Panc1 (cell line): Measurements from ENCODE around the gene VSTM2A.

Source experiments
- POLR2AphosphoS5 ChIP-seq: IDR thresholded peaks from 2 replicates; pipeline ENCODE4 v1.6.1; 2012; ENCODE audit warnings: mild to moderate bottlenecking, low read depth, low read length, moderate library complexity
- TF ChIP-seq, protein P1 (sequence below): fragments of 450-650 bp; IDR thresholded peaks from 2 replicates; pipeline ENCODE4 v1.5.1; 2017; ENCODE audit warnings: mild to moderate bottlenecking

GRCh38 chr7:54545241-54545563, 3.0 kb downstream of the VSTM2A start:
- TF ChIP-seq, protein P1, sequence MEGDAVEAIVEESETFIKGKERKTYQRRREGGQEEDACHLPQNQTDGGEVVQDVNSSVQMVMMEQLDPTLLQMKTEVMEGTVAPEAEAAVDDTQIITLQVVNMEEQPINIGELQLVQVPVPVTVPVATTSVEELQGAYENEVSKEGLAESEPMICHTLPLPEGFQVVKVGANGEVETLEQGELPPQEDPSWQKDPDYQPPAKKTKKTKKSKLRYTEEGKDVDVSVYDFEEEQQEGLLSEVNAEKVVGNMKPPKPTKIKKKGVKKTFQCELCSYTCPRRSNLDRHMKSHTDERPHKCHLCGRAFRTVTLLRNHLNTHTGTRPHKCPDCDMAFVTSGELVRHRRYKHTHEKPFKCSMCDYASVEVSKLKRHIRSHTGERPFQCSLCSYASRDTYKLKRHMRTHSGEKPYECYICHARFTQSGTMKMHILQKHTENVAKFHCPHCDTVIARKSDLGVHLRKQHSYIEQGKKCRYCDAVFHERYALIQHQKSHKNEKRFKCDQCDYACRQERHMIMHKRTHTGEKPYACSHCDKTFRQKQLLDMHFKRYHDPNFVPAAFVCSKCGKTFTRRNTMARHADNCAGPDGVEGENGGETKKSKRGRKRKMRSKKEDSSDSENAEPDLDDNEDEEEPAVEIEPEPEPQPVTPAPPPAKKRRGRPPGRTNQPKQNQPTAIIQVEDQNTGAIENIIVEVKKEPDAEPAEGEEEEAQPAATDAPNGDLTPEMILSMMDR = no peak
- no peak for TF ChIP-seq POLR2AphosphoS5
